Kidney (tissue), 14 donors: ENCODE results near the gene CMSS1. TPM values are rescaled to one million over a fixed set of nuclear protein-coding genes. Genes with fewer than 3 reads are reported as not detected.

ENCODE experiments used
- DNase-seq, 5 donors: peaks; one replicate each; pipeline ENCODE4 v3.0.0-alpha.2; 2013 to 2020
- FAIRE-seq: peaks from 2 replicates; lab custom pipeline; 2012; peaks lifted over from hg19 to GRCh38; lab: Jason Lieb, UNC
- H3K27ac ChIP-seq, 2 donors: one replicate each; pipeline ENCODE4 v1.7.0; 2013; ENCODE audit warnings: low read depth in 2 of 2, low read length in 2 of 2, inconsistent platforms in 1 of 2
- H3K27me3 ChIP-seq: one replicate; pipeline ENCODE4 v1.7.1; 2013; ENCODE audit warnings: low read length, inconsistent platforms; ENCODE audit not compliant: control insufficient read depth, insufficient read depth
- H3K36me3 ChIP-seq, 3 donors: one replicate each; pipeline versions ENCODE4 v1.7.0 to v1.7.1; 2013; ENCODE audit warnings: low read length in 3 of 3, control low read depth in 1 of 3, inconsistent platforms in 1 of 3; ENCODE audit not compliant: insufficient read depth in 3 of 3, control insufficient read depth in 2 of 3
- H3K4me1 ChIP-seq, 3 donors: one replicate each; pipeline versions ENCODE4 v1.7.0 to v1.7.1; 2013; ENCODE audit warnings: low read length in 3 of 3, inconsistent platforms in 1 of 3, low read depth in 1 of 3; ENCODE audit not compliant: control insufficient read depth in 2 of 3, insufficient read depth in 2 of 3
- H3K4me3 ChIP-seq, 3 donors: one replicate each; pipeline versions ENCODE4 v1.7.0 to v1.8.1; 2013; ENCODE audit warnings: low read length in 3 of 3, control low read depth in 1 of 3, inconsistent platforms in 1 of 3
- H3K9ac ChIP-seq, 3 donors: one replicate each; pipeline versions ENCODE4 v1.7.0 to v1.7.1; 2013; ENCODE audit warnings: low read length in 3 of 3, control low read depth in 1 of 3, inconsistent platforms in 1 of 3
- H3K9me3 ChIP-seq, 3 donors: one replicate each; pipeline versions ENCODE4 v1.7.0 to v1.7.1; 2013; ENCODE audit warnings: low read length in 3 of 3, control low read depth in 1 of 3, inconsistent platforms in 1 of 3; ENCODE audit not compliant: control insufficient read depth in 2 of 3, insufficient read depth in 1 of 3
- intact Hi-C: fragments of 100-400 bp; cut with DNase I; formaldehyde crosslinking; loops from one replicate; pipeline ENCODE4 v1.11.1; 2022
- polyA plus RNA-seq: library from polyadenylated mRNA; stranded (reverse); fragments of 350-450 nt; fragmentation: Illumina TruSeq; extraction: RNeasy Lipid Tissue Mini Kit (QIAGEN cat#74804); gene quantifications from one replicate; pipeline ENCODE4 v1.2.3, GENCODE V29; 2014; ENCODE audit warnings: low read depth, low replicate concordance; ENCODE audit not compliant: insufficient read depth
- total RNA-seq: library from RNA; stranded (reverse); fragmentation: NEBNext Ultra II Directional; extraction: Animal tissue kit (Norgen Biotek cat#: 25700); gene quantifications from one replicate; pipeline ENCODE4 v1.2.1, GENCODE V29; 2021
- TF ChIP-seq, protein P1 (sequence below): IDR thresholded peaks from 3 replicates; pipeline ENCODE4 v1.5.1; 2012; ENCODE audit warnings: mild to moderate bottlenecking, moderate library complexity, borderline replicate concordance; ENCODE audit not compliant: insufficient read depth; ENCODE audit errors: extremely low read depth
- donor health status: control.
- donor health status: control.
- donor health status: control.
- donor health status: control.
- donor health status: control.
- donor health status: DM: yes; HTN: yes; CAD: no.
- donor health status: Normal renal cell carcinoma (clear cell type).

CMSS1 gene
- total and polyA plus RNA-seq, 2 donors from 2014 or later: 26.4 to 27.0 TPM

DNA sequence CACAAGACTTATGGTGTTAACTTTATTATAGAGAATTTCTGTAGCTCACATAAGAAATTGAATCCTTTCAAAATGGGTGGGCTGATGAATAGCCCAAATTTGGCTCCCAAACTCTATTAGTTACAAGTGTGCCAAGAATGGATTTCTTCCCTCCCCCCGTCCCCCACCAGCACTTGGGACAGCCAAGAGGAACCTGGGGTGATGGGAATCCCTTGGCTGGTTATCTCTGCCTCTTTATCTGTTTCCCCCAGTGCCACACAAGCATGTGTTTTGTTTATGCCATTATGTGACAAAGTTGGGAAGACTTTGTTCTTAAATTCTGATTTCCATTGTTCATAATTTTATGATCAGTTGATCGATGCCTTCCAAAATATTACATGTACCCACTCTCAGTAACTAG lies 28.3 kb downstream of the CMSS1 start:
- no peaks in the 10 kb centered on the region for H3K9me3 ChIP-seq
- intact Hi-C loops: no loop called here
- H3K27ac ChIP-seq: peak overlapping the region in 1 of 2 donors; percentile 71
- no peak overlapping the region for H3K9ac ChIP-seq
- no peak for DNase-seq
- H3K27me3 ChIP-seq: no peaks in the 10 kb centered on the region
- no peak overlapping the region for H3K4me3 ChIP-seq
- TF ChIP-seq, protein P1, sequence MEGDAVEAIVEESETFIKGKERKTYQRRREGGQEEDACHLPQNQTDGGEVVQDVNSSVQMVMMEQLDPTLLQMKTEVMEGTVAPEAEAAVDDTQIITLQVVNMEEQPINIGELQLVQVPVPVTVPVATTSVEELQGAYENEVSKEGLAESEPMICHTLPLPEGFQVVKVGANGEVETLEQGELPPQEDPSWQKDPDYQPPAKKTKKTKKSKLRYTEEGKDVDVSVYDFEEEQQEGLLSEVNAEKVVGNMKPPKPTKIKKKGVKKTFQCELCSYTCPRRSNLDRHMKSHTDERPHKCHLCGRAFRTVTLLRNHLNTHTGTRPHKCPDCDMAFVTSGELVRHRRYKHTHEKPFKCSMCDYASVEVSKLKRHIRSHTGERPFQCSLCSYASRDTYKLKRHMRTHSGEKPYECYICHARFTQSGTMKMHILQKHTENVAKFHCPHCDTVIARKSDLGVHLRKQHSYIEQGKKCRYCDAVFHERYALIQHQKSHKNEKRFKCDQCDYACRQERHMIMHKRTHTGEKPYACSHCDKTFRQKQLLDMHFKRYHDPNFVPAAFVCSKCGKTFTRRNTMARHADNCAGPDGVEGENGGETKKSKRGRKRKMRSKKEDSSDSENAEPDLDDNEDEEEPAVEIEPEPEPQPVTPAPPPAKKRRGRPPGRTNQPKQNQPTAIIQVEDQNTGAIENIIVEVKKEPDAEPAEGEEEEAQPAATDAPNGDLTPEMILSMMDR: no peak
- H3K4me1 ChIP-seq: peaks cover 0 to 3% (median 2%) of the 10 kb centered on the region in 3 donors
- no peak for FAIRE-seq
- H3K36me3 ChIP-seq: peaks cover 0 to 3% (median 0%) of the 10 kb centered on the region in 3 donors

DNA sequence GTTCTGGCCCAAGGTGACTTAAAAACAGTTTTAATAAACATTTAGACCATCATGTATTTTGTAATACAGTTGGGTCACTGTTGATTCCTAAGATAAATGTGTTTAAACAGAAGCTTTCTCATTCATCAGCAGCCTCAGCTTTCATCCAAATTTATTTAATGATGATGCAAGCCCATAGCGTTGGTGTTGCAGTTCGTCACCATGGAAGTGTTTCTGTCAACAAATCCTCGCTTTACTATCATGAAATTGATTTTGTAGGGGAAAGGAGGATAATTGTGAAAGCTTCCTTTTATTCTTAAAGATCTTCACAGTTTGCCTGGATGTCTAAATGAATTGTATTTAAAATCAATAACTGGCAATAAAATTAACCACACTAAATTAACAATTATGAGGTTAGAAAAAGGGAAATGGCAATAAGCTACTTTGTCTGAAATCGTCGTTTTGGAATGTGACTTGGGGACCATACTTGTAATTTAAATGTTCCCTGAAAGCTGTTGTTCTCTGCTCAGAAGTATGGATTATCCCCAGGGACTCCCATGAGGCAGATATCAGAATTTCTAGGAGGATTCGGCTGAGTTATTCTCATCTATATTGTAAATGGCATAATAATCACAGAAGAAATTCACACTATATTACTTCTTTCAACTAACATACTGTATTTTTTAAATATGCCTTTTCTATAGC lies 29.0 kb downstream of the CMSS1 start:
- no peak overlapping the region for H3K4me3 ChIP-seq
- H3K9ac ChIP-seq: no peak overlapping the region
- FAIRE-seq (no peak), DNase-seq (no peak)
- peaks cover 0 to 3% (median 2%) of the 10 kb centered on the region in 3 donors for H3K4me1 ChIP-seq
- no peak overlapping the region for H3K27ac ChIP-seq
- intact Hi-C loops: no loop called here
- peaks cover 0 to 3% (median 0%) of the 10 kb centered on the region in 3 donors for H3K36me3 ChIP-seq
- TF ChIP-seq, protein P1: no peak
- H3K27me3 ChIP-seq: no peaks in the 10 kb centered on the region
- no peaks in the 10 kb centered on the region for H3K9me3 ChIP-seq

DNA sequence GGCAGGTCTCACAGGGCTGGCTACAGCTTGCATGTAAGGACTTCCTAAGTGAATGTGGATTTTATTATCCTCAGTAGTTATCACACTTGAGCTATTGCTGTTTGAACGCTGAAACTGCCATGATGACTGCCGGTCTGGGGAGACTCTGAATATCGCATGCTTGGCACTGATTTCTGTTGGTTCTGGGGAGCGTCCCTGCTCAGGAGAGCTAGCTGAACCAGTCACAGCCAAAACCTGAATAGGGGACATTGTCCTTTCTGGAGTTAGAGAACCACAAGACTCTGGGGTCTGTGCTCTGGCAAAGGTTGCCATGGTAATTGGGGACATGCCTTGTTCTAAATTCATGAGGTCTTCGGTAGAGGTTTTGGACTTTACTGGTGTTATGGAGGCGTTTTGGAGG lies 30.8 kb downstream of the CMSS1 start:
- DNase-seq (no peak), FAIRE-seq (no peak)
- H3K27ac ChIP-seq: no peak overlapping the region
- H3K9me3 ChIP-seq: no peaks in the 10 kb centered on the region
- TF ChIP-seq, protein P1: no peak
- intact Hi-C loops: no loop called here
- H3K27me3 ChIP-seq: no peaks in the 10 kb centered on the region
- H3K4me3 ChIP-seq: no peak overlapping the region
- H3K9ac ChIP-seq: no peak overlapping the region
- H3K4me1 ChIP-seq: no peaks in the 10 kb centered on the region
- H3K36me3 ChIP-seq: peaks cover 0 to 3% (median 0%) of the 10 kb centered on the region in 3 donors
